K562 (cell line): Measurements from ENCODE around the gene RNASEH2A. TPM values are rescaled to one million over a fixed set of nuclear protein-coding genes. Genes with fewer than 3 reads are reported as not detected.

Source experiments
- BDP1 ChIP-seq: IDR thresholded peaks from 3 replicates; pipeline ENCODE4 v1.6.1; 2011; ENCODE audit not compliant: insufficient read length, insufficient read depth
- BRD4 ChIP-seq: fragments of 200-600 bp; sonication (generic); IDR thresholded peaks from 2 replicates; pipeline ENCODE4 v1.6.1; 2017; ENCODE audit warnings: inconsistent platforms
- ELK3 ChIP-seq: fragments of 450-650 bp; formaldehyde crosslinking; IDR thresholded peaks from 2 replicates; pipeline ENCODE4 v1.4.0; 2020; ENCODE audit warnings: mild to moderate bottlenecking
- ESRRB ChIP-seq: fragments of 250-450 bp; sonication (Bioruptor Pico); IDR thresholded peaks from 2 replicates; pipeline ENCODE4 v1.5.0; 2020; ENCODE audit warnings: mild to moderate bottlenecking, moderate library complexity, borderline replicate concordance
- ETV1 ChIP-seq: fragments of 450-650 bp; conservative IDR thresholded peaks from 2 replicates; pipeline ENCODE4 v1.6.1; 2016; ENCODE audit warnings: missing genetic modification characterization, control low read depth, low read depth, missing compliant biosample characterization
- FOS ChIP-seq: IDR thresholded peaks from 3 replicates; pipeline ENCODE4 v1.6.1; 2011; ENCODE audit not compliant: insufficient read length; ENCODE audit errors: extremely low read depth
- HDGF ChIP-seq: fragments of 450-650 bp; IDR thresholded peaks from 2 replicates; pipeline ENCODE4 v1.6.1; 2016
- KAT7 ChIP-seq: sonication (generic); formaldehyde crosslinking; IDR thresholded peaks from 2 replicates; pipeline ENCODE4 v1.8.0; 2022; ENCODE audit warnings: missing genetic modification reagents, mild to moderate bottlenecking, borderline replicate concordance
- MAX ChIP-seq: sonication (generic); formaldehyde crosslinking; IDR thresholded peaks from 2 replicates; pipeline ENCODE4 v1.9.0; 2022; ENCODE audit warnings: mild to moderate bottlenecking, missing genetic modification reagents
- NCOA2 ChIP-seq, 2 experiments: fragments of 450-650 bp; IDR thresholded peaks; 2 replicates each; pipeline ENCODE4 v1.6.1; 2018; ENCODE audit warnings: mild to moderate bottlenecking in 2 of 2, moderate library complexity in 1 of 2; ENCODE audit not compliant: partially characterized antibody in 2 of 2
- NFYB ChIP-seq: IDR thresholded peaks from 2 replicates; pipeline ENCODE4 v1.6.1; 2011; ENCODE audit warnings: mild to moderate bottlenecking, moderate library complexity; ENCODE audit not compliant: insufficient read length; ENCODE audit errors: extremely low read depth
- TAF15 ChIP-seq: fragments of 200-400 bp; formaldehyde crosslinking; IDR thresholded peaks from 2 replicates; pipeline ENCODE4 v1.6.1; 2017; ENCODE audit warnings: mild to moderate bottlenecking, low read depth, low read length, moderate library complexity
- ZNF133 ChIP-seq: fragments of 250-450 bp; sonication (Bioruptor Pico); IDR thresholded peaks from 2 replicates; pipeline ENCODE4 v1.4.0; 2020; ENCODE audit warnings: mild to moderate bottlenecking
- ZNF764 ChIP-seq: fragments of 250-450 bp; sonication (Bioruptor Pico); IDR thresholded peaks from 2 replicates; pipeline ENCODE4 v1.4.0; 2020; ENCODE audit warnings: low read depth, mild to moderate bottlenecking, moderate library complexity
- polyA plus RNA-seq, 8 experiments: library from polyadenylated mRNA; depleted of rRNA in 4 of 8; stranded (reverse) in 5 of 8; unstranded in 3 of 8; fragments of >200 nt; fragmentation: Nextera tagmentation in 2 of 8; fragmentation: Illumina TruSeq in 1 of 8; extraction: Ambion mirVana in 2 of 8; extraction: Trizol in 1 of 8; gene quantifications; 2 replicates each; pipeline versions ENCODE4 v1.2.1 to v1.2.3, GENCODE V29; 2011 to 2014; ENCODE audit warnings: inconsistent platforms in 1 of 8, missing spikeins in 1 of 8
- total RNA-seq, 7 experiments: library from RNA; depleted of rRNA in 6 of 7; stranded (reverse); fragments of >200 nt in 6 of 7; fragmentation: Illumina TruSeq in 2 of 7; extraction: Trizol in 2 of 7; gene quantifications; 2 replicates each; pipeline versions ENCODE4 v1.2.1 to v1.2.3, GENCODE V29; 2011 to 2021; ENCODE audit warnings: low replicate concordance in 1 of 7
- TF ChIP-seq, protein P1 (sequence below): IDR thresholded peaks from 2 replicates; pipeline ENCODE4 v1.6.1; 2012; ENCODE audit warnings: low read depth, low read length, improper control_type of control experiment, borderline replicate concordance
- TF ChIP-seq, protein P2 (sequence below): fragments of 450-650 bp; IDR thresholded peaks from 2 replicates; pipeline ENCODE4 v1.6.1; 2017; ENCODE audit warnings: antibody characterized with exemption
- TF ChIP-seq, protein P3 (sequence below): sonication (generic); formaldehyde crosslinking; IDR thresholded peaks from 2 replicates; pipeline ENCODE4 v1.8.0; 2022; ENCODE audit warnings: mild to moderate bottlenecking, missing genetic modification reagents

Gene RNASEH2A
- total and polyA plus RNA-seq, 9 of the 15 experiments (the other 6 are each of a cell fraction or from before 2014, with no cell fraction given): 22.3 to 78.0 (median 61.7) TPM

DNA sequence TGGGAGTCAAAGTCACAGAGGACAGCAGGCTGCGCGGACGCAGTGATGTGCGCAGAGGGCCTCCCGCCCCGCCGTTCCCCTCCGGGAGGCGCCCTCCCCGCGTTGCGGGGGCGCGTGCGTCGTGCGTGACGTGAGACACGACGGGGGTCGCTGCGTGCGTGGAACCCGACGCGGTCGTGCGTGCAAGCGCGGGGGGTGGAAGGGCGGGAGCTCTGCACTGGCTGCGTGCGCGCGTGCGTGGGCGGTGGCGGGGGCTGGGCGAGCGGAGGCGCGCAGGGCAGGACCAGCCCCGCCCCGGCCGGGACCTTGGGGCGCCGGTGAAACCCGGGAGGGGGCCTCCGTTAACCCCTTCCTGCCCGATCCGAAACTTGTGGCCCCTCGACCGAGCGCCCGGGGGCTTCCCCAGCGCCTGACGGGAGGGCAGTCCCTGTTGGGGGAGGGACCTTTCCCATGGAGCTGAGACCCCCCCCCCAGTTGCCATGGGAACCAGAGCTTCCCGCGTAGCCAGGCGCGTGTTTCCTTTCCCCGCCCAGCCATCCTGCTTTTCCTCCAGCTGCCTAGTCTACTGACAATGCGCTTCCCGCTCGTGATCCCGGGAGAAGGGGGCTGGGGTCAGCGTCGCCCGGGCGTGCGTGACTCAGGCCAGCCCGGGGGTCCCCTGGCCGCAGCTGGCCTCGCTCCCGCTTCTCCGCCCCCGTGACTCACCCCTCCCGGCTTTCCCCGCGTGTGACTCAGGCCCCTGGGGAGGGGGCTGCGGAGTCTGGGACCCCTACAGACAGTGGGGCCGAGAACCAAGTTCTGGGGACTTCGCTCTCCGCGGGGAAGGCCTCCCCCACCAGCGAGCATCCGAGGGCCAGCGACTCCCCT, 23.7 kb upstream of the RNASEH2A start (continued):
- TF ChIP-seq, protein P1, sequence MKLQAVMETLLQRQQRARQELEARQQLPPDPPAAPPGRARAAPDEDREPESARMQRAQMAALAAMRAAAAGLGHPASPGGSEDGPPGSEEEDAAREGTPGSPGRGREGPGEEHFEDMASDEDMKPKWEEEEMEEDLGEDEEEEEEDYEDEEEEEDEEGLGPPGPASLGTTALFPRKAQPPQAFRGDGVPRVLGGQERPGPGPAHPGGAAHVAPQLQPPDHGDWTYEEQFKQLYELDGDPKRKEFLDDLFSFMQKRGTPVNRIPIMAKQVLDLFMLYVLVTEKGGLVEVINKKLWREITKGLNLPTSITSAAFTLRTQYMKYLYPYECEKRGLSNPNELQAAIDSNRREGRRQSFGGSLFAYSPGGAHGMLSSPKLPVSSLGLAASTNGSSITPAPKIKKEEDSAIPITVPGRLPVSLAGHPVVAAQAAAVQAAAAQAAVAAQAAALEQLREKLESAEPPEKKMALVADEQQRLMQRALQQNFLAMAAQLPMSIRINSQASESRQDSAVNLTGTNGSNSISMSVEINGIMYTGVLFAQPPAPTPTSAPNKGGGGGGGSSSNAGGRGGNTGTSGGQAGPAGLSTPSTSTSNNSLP: no peak
- TF ChIP-seq ZNF764 (no peak), BDP1 (no peak), MAX (peak; percentile 55), KAT7 (CRISPR knock-in tag) (no peak; the same call in 1 of the 2 replicates), NFYB (no peak), ZNF133 (CRISPR knock-in tag) (no peak), ELK3 (CRISPR knock-in tag) (no peak), HDGF (no peak), ESRRB (CRISPR knock-in tag) (no peak), BRD4 (peak; percentile 79; the same call in 1 of the 2 replicates), ETV1 (tag) (0 out of 2 replicates have a peak, but pooled peaks have one; percentile 53), NCOA2 (IDR thresholded peaks at IDR 0.05; ENCODE audit: partially characterized antibody in 2 of 2) (no peak), TAF15 (no peak), FOS (no peak)
- TF ChIP-seq, protein P2, sequence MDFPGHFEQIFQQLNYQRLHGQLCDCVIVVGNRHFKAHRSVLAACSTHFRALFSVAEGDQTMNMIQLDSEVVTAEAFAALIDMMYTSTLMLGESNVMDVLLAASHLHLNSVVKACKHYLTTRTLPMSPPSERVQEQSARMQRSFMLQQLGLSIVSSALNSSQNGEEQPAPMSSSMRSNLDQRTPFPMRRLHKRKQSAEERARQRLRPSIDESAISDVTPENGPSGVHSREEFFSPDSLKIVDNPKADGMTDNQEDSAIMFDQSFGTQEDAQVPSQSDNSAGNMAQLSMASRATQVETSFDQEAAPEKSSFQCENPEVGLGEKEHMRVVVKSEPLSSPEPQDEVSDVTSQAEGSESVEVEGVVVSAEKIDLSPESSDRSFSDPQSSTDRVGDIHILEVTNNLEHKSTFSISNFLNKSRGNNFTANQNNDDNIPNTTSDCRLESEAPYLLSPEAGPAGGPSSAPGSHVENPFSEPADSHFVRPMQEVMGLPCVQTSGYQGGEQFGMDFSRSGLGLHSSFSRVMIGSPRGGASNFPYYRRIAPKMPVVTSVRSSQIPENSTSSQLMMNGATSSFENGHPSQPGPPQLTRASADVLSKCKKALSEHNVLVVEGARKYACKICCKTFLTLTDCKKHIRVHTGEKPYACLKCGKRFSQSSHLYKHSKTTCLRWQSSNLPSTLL: no peak
- TF ChIP-seq, protein P3, sequence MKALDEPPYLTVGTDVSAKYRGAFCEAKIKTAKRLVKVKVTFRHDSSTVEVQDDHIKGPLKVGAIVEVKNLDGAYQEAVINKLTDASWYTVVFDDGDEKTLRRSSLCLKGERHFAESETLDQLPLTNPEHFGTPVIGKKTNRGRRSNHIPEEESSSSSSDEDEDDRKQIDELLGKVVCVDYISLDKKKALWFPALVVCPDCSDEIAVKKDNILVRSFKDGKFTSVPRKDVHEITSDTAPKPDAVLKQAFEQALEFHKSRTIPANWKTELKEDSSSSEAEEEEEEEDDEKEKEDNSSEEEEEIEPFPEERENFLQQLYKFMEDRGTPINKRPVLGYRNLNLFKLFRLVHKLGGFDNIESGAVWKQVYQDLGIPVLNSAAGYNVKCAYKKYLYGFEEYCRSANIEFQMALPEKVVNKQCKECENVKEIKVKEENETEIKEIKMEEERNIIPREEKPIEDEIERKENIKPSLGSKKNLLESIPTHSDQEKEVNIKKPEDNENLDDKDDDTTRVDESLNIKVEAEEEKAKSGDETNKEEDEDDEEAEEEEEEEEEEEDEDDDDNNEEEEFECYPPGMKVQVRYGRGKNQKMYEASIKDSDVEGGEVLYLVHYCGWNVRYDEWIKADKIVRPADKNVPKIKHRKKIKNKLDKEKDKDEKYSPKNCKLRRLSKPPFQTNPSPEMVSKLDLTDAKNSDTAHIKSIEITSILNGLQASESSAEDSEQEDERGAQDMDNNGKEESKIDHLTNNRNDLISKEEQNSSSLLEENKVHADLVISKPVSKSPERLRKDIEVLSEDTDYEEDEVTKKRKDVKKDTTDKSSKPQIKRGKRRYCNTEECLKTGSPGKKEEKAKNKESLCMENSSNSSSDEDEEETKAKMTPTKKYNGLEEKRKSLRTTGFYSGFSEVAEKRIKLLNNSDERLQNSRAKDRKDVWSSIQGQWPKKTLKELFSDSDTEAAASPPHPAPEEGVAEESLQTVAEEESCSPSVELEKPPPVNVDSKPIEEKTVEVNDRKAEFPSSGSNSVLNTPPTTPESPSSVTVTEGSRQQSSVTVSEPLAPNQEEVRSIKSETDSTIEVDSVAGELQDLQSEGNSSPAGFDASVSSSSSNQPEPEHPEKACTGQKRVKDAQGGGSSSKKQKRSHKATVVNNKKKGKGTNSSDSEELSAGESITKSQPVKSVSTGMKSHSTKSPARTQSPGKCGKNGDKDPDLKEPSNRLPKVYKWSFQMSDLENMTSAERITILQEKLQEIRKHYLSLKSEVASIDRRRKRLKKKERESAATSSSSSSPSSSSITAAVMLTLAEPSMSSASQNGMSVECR (CRISPR knock-in tag): peak; percentile 81
